GM19025 (cell line): ENCODE data around the gene SKIC8.
"Not testable (repeated sequence)": the region's sequence is repeated elsewhere in the genome, so short reads cannot be mapped to it uniquely, and the experiment has no call there.

ENCODE experiments used
- ATAC-seq: cut with Tn5 transposase; IDR thresholded peaks from one replicate; pipeline ENCODE4 v1.9.1; 2021; ENCODE audit warnings: mild to moderate bottlenecking, low read depth, moderate library complexity; ENCODE audit not compliant: unreplicated experiment

SKIC8 gene

DNA sequence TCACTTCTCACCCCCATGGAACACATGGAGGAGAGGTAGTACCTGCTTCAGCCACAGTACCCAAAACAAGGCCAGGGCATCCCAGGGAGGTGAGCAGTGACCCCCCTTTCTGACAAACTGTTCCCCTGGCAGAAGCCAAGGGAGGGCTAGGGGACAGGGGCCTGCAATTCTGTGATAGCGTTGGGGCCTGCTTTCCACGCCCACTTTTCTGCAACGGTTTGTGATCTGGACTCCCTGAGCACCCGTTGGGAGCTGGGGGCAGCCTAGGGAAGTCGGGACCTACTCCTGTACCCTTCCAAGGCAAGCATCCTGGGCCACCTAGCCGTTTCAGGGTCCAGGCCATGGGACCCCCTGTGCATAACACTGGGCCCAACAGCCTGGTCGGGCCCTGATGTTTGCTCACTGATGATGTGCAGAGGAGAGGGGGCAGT is 36.0 kb downstream of the SKIC8 start:
- ATAC-seq: no peak

- no peak for ATAC-seq
These were observed 38.3 kb downstream of the SKIC8 start for GRCh38 chr15:78261062-78261461.

DNA sequence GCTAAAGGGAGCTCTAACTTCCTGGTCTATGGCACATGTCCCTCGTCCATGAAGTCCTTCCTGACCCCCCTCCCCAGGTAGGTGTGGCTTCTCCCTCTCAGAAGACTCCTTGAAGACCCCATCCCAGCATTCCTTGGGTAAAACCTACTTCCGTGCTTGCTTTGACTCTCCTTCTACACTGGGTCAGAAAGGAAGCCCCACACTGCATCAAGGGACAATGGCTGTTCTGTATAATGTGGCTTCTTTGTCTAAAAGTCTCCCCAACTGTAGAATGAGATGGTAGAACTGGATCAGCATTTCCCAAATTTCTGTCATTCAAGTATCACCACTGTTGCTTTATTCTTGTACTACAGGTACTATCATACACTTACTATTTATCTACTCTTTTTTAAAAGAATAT is 38.9 kb downstream of the SKIC8 start:
- no peak for ATAC-seq

- no peak for ATAC-seq
These were observed 40.2 kb downstream of the SKIC8 start for GRCh38 chr15:78259232-78259631.

- ATAC-seq: no peak
These were observed 41.7 kb downstream of the SKIC8 start for GRCh38 chr15:78257681-78258080.

- no peak for ATAC-seq
These were observed 43.4 kb downstream of the SKIC8 start for GRCh38 chr15:78256044-78256437.

DNA sequence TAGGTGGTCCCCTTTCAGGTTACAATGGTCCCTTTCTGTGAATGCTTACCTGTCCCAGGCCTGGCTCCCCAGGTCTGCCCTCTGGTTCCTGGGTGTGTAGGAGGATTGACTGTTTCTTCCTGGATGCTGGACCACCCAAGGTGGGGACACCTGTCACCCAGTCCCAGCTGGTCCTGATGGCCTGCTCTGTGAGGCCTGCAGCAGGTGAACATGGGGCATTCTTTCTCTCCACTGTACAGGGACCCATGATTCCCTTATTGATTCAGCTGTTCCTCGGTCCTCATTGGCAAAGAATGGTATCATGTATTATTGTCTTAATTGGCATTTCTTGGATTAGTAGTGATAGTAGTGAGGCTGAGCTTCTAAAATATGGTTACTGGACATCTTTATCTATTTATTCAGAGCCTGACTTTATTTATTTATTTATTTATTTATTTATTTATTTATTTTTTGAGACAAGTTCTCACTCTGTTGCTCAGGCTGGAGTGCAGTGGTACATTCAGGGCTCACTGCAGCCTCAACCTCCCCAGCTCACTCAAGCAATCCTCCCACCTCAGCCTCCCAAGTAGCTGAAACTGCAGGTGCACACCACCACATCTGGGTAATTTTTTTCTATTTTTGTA is 43.9 kb downstream of the SKIC8 start:
- no peak for ATAC-seq

GRCh38 chr15:78251136-78251535 is 48.3 kb downstream of the SKIC8 start:
- ATAC-seq: no peak

DNA sequence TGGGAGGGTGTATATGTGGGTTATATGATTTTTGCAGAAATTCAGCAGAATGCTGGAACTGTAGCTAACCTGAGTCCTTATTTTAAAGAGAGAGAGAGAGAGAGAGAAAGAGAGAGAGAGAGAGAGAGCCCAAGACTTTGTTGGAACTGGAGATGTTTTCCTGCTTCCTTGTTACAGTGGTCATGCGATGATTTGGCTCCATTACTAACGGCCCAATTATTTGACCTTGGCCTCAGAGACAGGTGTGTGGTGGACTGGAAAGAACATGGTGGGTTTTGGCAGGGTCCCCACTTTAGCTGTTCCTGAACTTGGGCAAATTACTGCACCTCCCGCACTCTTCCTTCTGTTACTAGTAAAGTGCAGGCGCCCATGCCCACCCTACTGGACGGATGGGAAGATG is 50.3 kb downstream of the SKIC8 start:
- ATAC-seq: no peak

GRCh38 chr15:78247911-78248310 is 51.5 kb downstream of the SKIC8 start:
- no peak for ATAC-seq

GRCh38 chr15:78245976-78246620 is 53.3 kb downstream of the SKIC8 start:
- ATAC-seq: not testable (repeated sequence)

GRCh38 chr15:78245392-78245791 is 54.0 kb downstream of the SKIC8 start:
- not testable (repeated sequence) for ATAC-seq

DNA sequence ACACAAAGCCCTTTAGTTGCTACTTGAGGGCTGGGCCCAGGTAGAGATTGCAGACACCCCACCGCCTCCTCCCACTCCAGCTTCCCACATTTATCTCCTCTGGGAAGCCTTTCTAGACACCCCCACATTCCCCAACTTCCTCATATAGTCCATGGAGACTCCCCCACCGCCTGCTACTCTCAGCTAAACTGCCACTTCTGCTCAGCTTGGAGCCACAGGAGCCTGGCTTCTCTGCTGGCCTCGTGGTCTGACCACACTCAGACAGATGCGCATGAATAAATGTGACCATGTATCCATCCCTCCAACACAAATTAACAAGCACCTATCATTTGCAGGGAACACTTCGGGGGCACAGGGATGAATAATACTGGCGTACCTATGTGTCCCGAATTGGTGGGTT is 54.5 kb downstream of the SKIC8 start:
- ATAC-seq: no peak

- ATAC-seq: no peak
These were observed 55.3 kb downstream of the SKIC8 start for GRCh38 chr15:78244101-78244500.

- no peak for ATAC-seq
These were observed 55.9 kb downstream of the SKIC8 start for GRCh38 chr15:78243491-78243941.

- no peak for ATAC-seq
These were observed 56.4 kb downstream of the SKIC8 start for GRCh38 chr15:78243058-78243457.

- ATAC-seq: no peak
These were observed 57.3 kb downstream of the SKIC8 start for GRCh38 chr15:78242128-78242527.

- no peak for ATAC-seq
These were observed 58.4 kb downstream of the SKIC8 start for GRCh38 chr15:78241017-78241416.

DNA sequence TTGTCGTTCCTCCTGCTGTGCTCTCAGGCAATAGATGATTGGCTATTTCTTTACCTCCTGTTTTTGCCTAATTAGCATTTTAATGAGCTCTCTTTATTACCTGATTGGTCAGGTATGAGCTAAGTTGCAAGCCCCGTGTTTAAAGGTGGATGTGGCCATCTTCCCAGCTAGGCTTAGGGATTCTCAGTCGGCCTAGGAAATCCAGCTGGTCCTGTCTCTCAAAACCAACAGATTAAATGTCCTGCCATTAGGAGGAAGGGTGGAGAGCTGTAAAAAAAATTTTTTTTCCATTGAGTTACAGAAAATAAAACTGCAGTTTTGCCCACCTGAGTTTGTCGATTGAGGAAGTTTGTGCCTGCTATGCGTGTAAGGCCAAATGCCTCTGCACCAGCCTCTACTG is 59.6 kb downstream of the SKIC8 start:
- no peak for ATAC-seq

DNA sequence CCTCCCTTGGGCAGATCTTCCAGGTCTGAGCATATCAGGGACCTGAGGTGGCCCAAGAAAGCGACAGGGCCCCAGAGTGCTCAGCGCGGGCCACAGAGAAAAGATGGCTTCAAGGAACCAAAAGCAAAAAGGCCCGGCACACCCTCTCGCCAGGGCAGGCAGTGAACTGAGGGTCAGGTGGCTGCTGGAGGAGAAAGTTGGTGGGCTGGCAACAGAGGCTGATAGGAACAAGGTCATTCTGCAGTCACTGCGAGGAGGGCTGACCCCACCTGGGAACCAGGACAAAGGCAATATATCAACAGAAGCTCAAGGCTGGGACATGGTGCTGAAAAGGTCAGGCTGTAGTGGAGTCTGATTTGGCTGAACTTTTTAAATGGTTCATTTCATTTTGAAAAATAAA is 62.3 kb downstream of the SKIC8 start:
- ATAC-seq: no peak

- ATAC-seq: no peak
These were observed 62.9 kb downstream of the SKIC8 start for GRCh38 chr15:78236491-78236890.

GRCh38 chr15:78234515-78235040 is 64.8 kb downstream of the SKIC8 start, which contains the start of gene ACSBG1:
Gene ACSBG1, minus strand, starts transcription at chr15:78234565. Its CDS starts 64 bp downstream, at chr15:78234501.
- no peak for ATAC-seq
